Body of pancreas (tissue), 4 donors: Measurements from ENCODE around the gene DGKD. TPM values are rescaled to one million over a fixed set of nuclear protein-coding genes. Genes with fewer than 3 reads are reported as not detected.

Source experiments
- ATAC-seq: fragments of 150-250 bp; one replicate; pipeline ENCODE4 v1.9.1; 2016
- DNase-seq, 4 donors: peaks; one replicate each; pipeline ENCODE4 v3.0.0-alpha.2; 2019
- H3K27ac ChIP-seq, 4 donors: fragments of 200-600 bp; sonication (generic); 1 replicate in 3 of 4; 2 replicates in 1 of 4; pipeline versions ENCODE4 v1.5.1 to v1.6.1; 2016 to 2019; ENCODE audit warnings: mild to moderate bottlenecking in 1 of 4, mixed read lengths in 1 of 4, moderate library complexity in 1 of 4
- H3K27me3 ChIP-seq, 2 donors: fragments of 200-600 bp; sonication (generic); one replicate each; pipeline ENCODE4 v1.6.0; 2016; ENCODE audit warnings: mild to moderate bottlenecking in 1 of 2
- H3K36me3 ChIP-seq, 2 donors: fragments of 200-600 bp; sonication (generic); replicated peaks in 1 of 2; 2 replicates each; pipeline ENCODE4 v1.5.1; 2016; ENCODE audit warnings: low read depth in 2 of 2; ENCODE audit not compliant: insufficient read depth in 1 of 2
- H3K4me1 ChIP-seq: fragments of 200-600 bp; sonication (generic); one replicate; pipeline ENCODE4 v1.6.0; 2016
- H3K4me3 ChIP-seq, 2 donors: fragments of 200-600 bp; sonication (generic); 1 replicate in 1 of 2; 2 replicates in 1 of 2; pipeline ENCODE4 v1.5.1; 2016 to 2019
- H3K9me3 ChIP-seq, 3 donors: fragments of 200-600 bp; sonication (generic); 1 replicate in 2 of 3; 2 replicates in 1 of 3; pipeline ENCODE4 v1.5.1; 2016
- CTCF ChIP-seq, 7 experiments: fragments of 450-650 bp in 4 of 7; fragments of 200-600 bp in 3 of 7; sonication (generic) in 3 of 7; IDR thresholded peaks; one replicate each; pipeline ENCODE4 v1.5.1; 2016 to 2019; ENCODE audit warnings: antibody characterized with exemption in 7 of 7
- POLR2A ChIP-seq, 3 donors: fragments of 450-650 bp; IDR thresholded peaks; one replicate each; pipeline ENCODE4 v1.6.1; 2016; ENCODE audit warnings: antibody characterized with exemption in 3 of 3, mild to moderate bottlenecking in 2 of 3
- WGBS, 2 donors: methylation state at CpG; one replicate each; pipeline ENCODE4 v1.1.5; 2017; 5-methylcytosine and 5-hydroxymethylcytosine counted together
- intact Hi-C: fragments of 100-400 bp; cut with DNase I; formaldehyde crosslinking; loops from one replicate; pipeline ENCODE4 v1.15.1; 2023
- total RNA-seq, 2 donors: library from RNA; depleted of rRNA; stranded (reverse); fragments of >200 nt; gene quantifications; one replicate each; pipeline ENCODE4 v1.1.0, GENCODE V29; 2016

The DGKD gene
- total RNA-seq, 2 donors from 2014 or later, result 9.1 to 30.3 TPM

GRCh38 chr2:233418761-233419546 is 64.7 kb downstream of the DGKD start:
- H3K9me3 ChIP-seq, result no peaks in the 10 kb centered on the region
- no peak overlapping the region for H3K4me3 ChIP-seq
- H3K27me3 ChIP-seq, result no peaks in the 10 kb centered on the region
- no peaks in the 10 kb centered on the region for H3K36me3 ChIP-seq
- no peak for TF ChIP-seq CTCF (IDR thresholded peaks at IDR 0.05)
- peak in 1 of 3 donors; percentile 14 for TF ChIP-seq POLR2A (IDR thresholded peaks at IDR 0.05)
- WGBS, 2 donors, result 72 to 97% methylated on average over 12 to 19 of the region's 19 CpGs
- peak; percentile 40 for ATAC-seq
- intact Hi-C loops, result no loop called here
- peaks cover 16% of the 10 kb centered on the region for H3K4me1 ChIP-seq
- peak overlapping the region in 1 of 4 donors; percentile 16 for H3K27ac ChIP-seq
- peak in 1 of 4 donors; percentile 39 for DNase-seq

GRCh38 chr2:233419602-233420391 is 65.5 kb downstream of the DGKD start:
- DNase-seq, result no peak

DNA sequence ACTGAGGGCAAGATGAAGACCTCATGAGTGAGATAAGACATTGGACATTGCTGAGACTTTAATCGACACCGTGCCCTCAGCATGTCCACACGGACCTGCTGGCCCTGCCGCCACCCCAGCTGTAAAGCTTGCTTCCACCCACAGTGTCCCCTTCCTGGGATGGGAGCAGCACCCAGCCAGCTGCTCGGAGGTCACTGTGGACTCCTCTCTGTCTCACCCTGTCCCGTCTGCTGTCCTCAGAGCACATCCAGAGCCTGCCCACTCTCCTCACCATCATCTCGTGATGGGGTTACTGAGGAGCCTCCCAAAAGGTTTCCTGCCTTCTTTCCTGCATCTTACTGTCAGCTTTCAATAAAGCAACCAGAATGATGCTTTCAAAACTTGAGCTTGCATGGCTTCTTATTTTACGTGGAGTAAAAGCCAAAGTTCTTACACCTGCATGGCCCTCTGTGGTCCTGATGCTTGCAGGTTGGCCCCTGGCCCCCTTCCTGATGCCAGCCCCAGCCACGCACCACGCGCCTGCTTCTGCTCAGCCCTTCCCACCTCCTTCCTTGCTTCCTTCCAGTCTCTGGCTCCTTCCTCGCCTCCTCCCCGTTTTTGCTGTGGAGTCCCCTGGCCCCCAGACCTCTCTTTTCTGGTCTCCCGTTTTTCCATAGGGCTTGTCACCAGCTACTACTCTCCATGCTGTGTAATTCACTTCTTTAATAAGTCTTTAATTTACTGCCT is 67.0 kb downstream of the DGKD start:
- H3K27ac ChIP-seq, result peak overlapping the region in 1 of 4 donors; percentile 17
- TF ChIP-seq POLR2A (IDR thresholded peaks at IDR 0.05), result no peak
- TF ChIP-seq CTCF (IDR thresholded peaks at IDR 0.05), result no peak
- intact Hi-C loops, result no loop called here
- peaks cover 11% of the 10 kb centered on the region for H3K4me1 ChIP-seq
- no peak overlapping the region for H3K4me3 ChIP-seq
- no peaks in the 10 kb centered on the region for H3K27me3 ChIP-seq
- H3K36me3 ChIP-seq, result no peaks in the 10 kb centered on the region
- no peak for DNase-seq
- no peak for ATAC-seq
- H3K9me3 ChIP-seq, result no peaks in the 10 kb centered on the region
- 87 to 95% methylated on average over 14 of the region's 14 CpGs for WGBS, 2 donors

More at GRCh38 chr2:233419602-233420391, 65.5 kb downstream of the DGKD start:
- Histone ChIP-seq H3K4me3 (no peak overlapping the region), H3K36me3 (no peaks in the 10 kb centered on the region), H3K27me3 (no peaks in the 10 kb centered on the region), H3K27ac (peak overlapping the region in 2 of 4 donors; percentile 4 to 16), H3K9me3 (no peaks in the 10 kb centered on the region), H3K4me1 (peaks cover 11% of the 10 kb centered on the region)
- no peak for ATAC-seq
- no peak for TF ChIP-seq CTCF (IDR thresholded peaks at IDR 0.05)
- 76 to 88% methylated on average over 10 of the region's 10 CpGs for WGBS, 2 donors
- intact Hi-C loops, result no loop called here

- Histone ChIP-seq H3K27ac (peak overlapping the region in 2 of 4 donors; percentile 5 to 17), H3K27me3 (no peaks in the 10 kb centered on the region), H3K4me1 (peaks cover 11% of the 10 kb centered on the region), H3K36me3 (no peaks in the 10 kb centered on the region), H3K4me3 (no peak overlapping the region), H3K9me3 (no peaks in the 10 kb centered on the region)
- DNase-seq (peak; percentile 40 to 78 (median 68)), ATAC-seq (peak; percentile 73)
- 44 to 56% methylated on average over 7 to 13 of the region's 13 CpGs for WGBS, 2 donors
- no peak for TF ChIP-seq CTCF (IDR thresholded peaks at IDR 0.05)
- no peak for TF ChIP-seq POLR2A (IDR thresholded peaks at IDR 0.05)
- intact Hi-C loops, result no loop called here
Measured at GRCh38 chr2:233422050-233422639, 67.9 kb downstream of the DGKD start.
